ENCODE measurements around the gene SLC25A44. TPM values are rescaled to one million over a fixed set of nuclear protein-coding genes. Genes with fewer than 3 reads are reported as not detected.

The SLC25A44 gene
- total and polyA plus RNA-seq, 11 donors = 5.8 to 29.3 (median 20.5) TPM

DNA sequence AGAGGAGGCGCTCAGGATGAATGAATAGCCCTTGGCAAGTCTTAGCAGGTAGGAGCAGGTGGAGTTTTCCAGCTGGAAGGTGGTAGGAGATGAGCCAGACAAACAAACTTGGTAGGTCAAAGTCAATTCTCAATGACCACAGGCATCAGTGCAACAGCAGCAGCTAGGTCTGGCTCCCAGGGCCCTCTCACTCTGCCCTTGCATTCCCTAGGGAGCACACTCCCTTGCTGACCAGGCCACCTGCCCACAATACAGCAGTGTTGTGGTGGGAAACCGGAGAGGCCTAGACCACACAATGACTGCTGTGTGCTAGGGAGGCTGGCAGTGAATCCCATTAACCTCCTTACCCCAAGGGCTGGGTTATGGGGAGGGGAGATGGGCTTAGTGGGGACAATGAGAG, 67.0 kb downstream of the SLC25A44 start:
- intact Hi-C loops (cut with DNase I) = no loop called here
- H3K4me3 ChIP-seq = no peak overlapping the region
- DNase-seq (no peak), ATAC-seq (no peak)
- H3K27ac ChIP-seq = no peak overlapping the region
- H3K9me3 ChIP-seq = no peaks in the 10 kb centered on the region
- H3K36me3 ChIP-seq = peaks cover 0 to 100% (median 96%) of the 10 kb centered on the region in 9 donors
- H3K27me3 ChIP-seq = no peaks in the 10 kb centered on the region
- no peaks in the 10 kb centered on the region for H3K4me1 ChIP-seq
- WGBS, 4 donors = 78 to 100% (median 90%) methylated on average over 2 of the region's 2 CpGs
- no peak for TF ChIP-seq POLR2A (IDR thresholded peaks at IDR 0.05)
- TF ChIP-seq, protein P1, sequence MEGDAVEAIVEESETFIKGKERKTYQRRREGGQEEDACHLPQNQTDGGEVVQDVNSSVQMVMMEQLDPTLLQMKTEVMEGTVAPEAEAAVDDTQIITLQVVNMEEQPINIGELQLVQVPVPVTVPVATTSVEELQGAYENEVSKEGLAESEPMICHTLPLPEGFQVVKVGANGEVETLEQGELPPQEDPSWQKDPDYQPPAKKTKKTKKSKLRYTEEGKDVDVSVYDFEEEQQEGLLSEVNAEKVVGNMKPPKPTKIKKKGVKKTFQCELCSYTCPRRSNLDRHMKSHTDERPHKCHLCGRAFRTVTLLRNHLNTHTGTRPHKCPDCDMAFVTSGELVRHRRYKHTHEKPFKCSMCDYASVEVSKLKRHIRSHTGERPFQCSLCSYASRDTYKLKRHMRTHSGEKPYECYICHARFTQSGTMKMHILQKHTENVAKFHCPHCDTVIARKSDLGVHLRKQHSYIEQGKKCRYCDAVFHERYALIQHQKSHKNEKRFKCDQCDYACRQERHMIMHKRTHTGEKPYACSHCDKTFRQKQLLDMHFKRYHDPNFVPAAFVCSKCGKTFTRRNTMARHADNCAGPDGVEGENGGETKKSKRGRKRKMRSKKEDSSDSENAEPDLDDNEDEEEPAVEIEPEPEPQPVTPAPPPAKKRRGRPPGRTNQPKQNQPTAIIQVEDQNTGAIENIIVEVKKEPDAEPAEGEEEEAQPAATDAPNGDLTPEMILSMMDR (IDR thresholded peaks at IDR 0.05) = no peak

Other genes starting within 250 kb of the SLC25A44 start
- 10 to 100 TPM; 34.7 to 98.6 (median 61.6) TPM for gene ARHGEF2, start 215.6 kb upstream of the SLC25A44 start, total RNA-seq
- 10 to 100 TPM; 23.9 to 28.8 TPM for gene ARHGEF2, start 215.6 kb upstream of the SLC25A44 start, polyA plus RNA-seq
- 100 to 1,000 TPM in 4 of 9 donors, 10 to 100 TPM in 5; 67.7 to 174 (median 81.2) TPM for gene SSR2, start 173.2 kb upstream of the SLC25A44 start, total RNA-seq
- gene SSR2, start 173.2 kb upstream of the SLC25A44 start, polyA plus RNA-seq = 100 to 1,000 TPM in 1 of 2 donors, 10 to 100 TPM in 1; 63.9 to 282 TPM
- gene UBQLN4, start 140.3 kb upstream of the SLC25A44 start, total RNA-seq = 10 to 100 TPM; 21.0 to 34.1 (median 26.9) TPM
- gene UBQLN4, start 140.3 kb upstream of the SLC25A44 start, polyA plus RNA-seq = 10 to 100 TPM; 15.1 to 37.3 TPM
- gene LAMTOR2, start 139.3 kb upstream of the SLC25A44 start, total RNA-seq = 10 to 100 TPM; 51.5 to 83.2 (median 61.4) TPM
- 100 to 1,000 TPM in 1 of 2 donors, 10 to 100 TPM in 1; 88.6 to 106 TPM for gene LAMTOR2, start 139.3 kb upstream of the SLC25A44 start, polyA plus RNA-seq
- gene RAB25, start 132.9 kb upstream of the SLC25A44 start, total RNA-seq = not detected
- gene RAB25, start 132.9 kb upstream of the SLC25A44 start, polyA plus RNA-seq = under 1 TPM in 1 of 2 donors, not detected in 1; 0.38 TPM
- under 1 TPM; 0.12 to 0.53 (median 0.32) TPM for gene MEX3A, start 111.6 kb upstream of the SLC25A44 start, total RNA-seq
- under 1 TPM; 0.15 to 0.42 TPM for gene MEX3A, start 111.6 kb upstream of the SLC25A44 start, polyA plus RNA-seq
- 100 to 1,000 TPM; 223 to 396 (median 279) TPM for gene LMNA, start 79.4 kb upstream of the SLC25A44 start, total RNA-seq
- gene LMNA, start 79.4 kb upstream of the SLC25A44 start, polyA plus RNA-seq = 100 to 1,000 TPM; 257 to 272 TPM
- gene SEMA4A, start 40.5 kb upstream of the SLC25A44 start, total RNA-seq = 10 to 100 TPM in 1 of 9 donors, 1 to 10 TPM in 5, under 1 TPM in 3; 0.60 to 10.2 (median 1.6) TPM
- 1 to 10 TPM in 1 of 2 donors, under 1 TPM in 1; 0.90 to 1.8 TPM for gene SEMA4A, start 40.5 kb upstream of the SLC25A44 start, polyA plus RNA-seq
- 100 to 1,000 TPM in 1 of 9 donors, 10 to 100 TPM in 8; 57.8 to 116 (median 62.4) TPM for gene PMF1, start 18.9 kb downstream of the SLC25A44 start, total RNA-seq
- gene PMF1, start 18.9 kb downstream of the SLC25A44 start, polyA plus RNA-seq = 100 to 1,000 TPM; 104 to 122 TPM
- gene BGLAP, start 48.1 kb downstream of the SLC25A44 start, total RNA-seq = under 1 TPM in 6 of 9 donors, not detected in 3; 0.37 to 0.99 (median 0.65) TPM
- under 1 TPM; 0.32 to 0.57 TPM for gene BGLAP, start 48.1 kb downstream of the SLC25A44 start, polyA plus RNA-seq
- gene PAQR6, start 54.0 kb downstream of the SLC25A44 start, total RNA-seq = 1 to 10 TPM in 3 of 9 donors, under 1 TPM in 4, not detected in 2; 0.42 to 1.9 (median 0.92) TPM
- gene PAQR6, start 54.0 kb downstream of the SLC25A44 start, polyA plus RNA-seq = under 1 TPM; 0.26 to 0.61 TPM
- gene SMG5, start 88.7 kb downstream of the SLC25A44 start, total RNA-seq = 100 to 1,000 TPM in 1 of 9 donors, 10 to 100 TPM in 8; 60.6 to 104 (median 89.4) TPM
- 10 to 100 TPM; 56.3 to 94.3 TPM for gene SMG5, start 88.7 kb downstream of the SLC25A44 start, polyA plus RNA-seq
- gene TMEM79, start 90.2 kb downstream of the SLC25A44 start, total RNA-seq = 1 to 10 TPM in 7 of 9 donors, under 1 TPM in 2; 0.83 to 2.7 (median 1.3) TPM
- gene TMEM79, start 90.2 kb downstream of the SLC25A44 start, polyA plus RNA-seq = 1 to 10 TPM; 1.2 to 1.6 TPM
- gene GLMP, start 101.6 kb downstream of the SLC25A44 start, total RNA-seq = 10 to 100 TPM in 8 of 9 donors, 1 to 10 TPM in 1; 9.1 to 63.8 (median 16.7) TPM
- gene GLMP, start 101.6 kb downstream of the SLC25A44 start, polyA plus RNA-seq = 10 to 100 TPM; 12.8 to 14.4 TPM
- gene VHLL, start 105.2 kb downstream of the SLC25A44 start, total RNA-seq = not detected
- gene VHLL, start 105.2 kb downstream of the SLC25A44 start, polyA plus RNA-seq = not detected
- 100 to 1,000 TPM; 105 to 152 (median 143) TPM for gene CCT3, start 144.2 kb downstream of the SLC25A44 start, total RNA-seq
- 100 to 1,000 TPM in 1 of 2 donors, 10 to 100 TPM in 1; 83.1 to 246 TPM for gene CCT3, start 144.2 kb downstream of the SLC25A44 start, polyA plus RNA-seq
- gene TSACC, start 144.4 kb downstream of the SLC25A44 start, total RNA-seq = under 1 TPM in 2 of 9 donors, not detected in 7; 0.36 to 0.81 TPM
- gene TSACC, start 144.4 kb downstream of the SLC25A44 start, polyA plus RNA-seq = not detected
- gene RHBG, start 175.1 kb downstream of the SLC25A44 start, total RNA-seq = under 1 TPM in 1 of 9 donors, not detected in 8; 0.29 TPM
- not detected for gene RHBG, start 175.1 kb downstream of the SLC25A44 start, polyA plus RNA-seq

Measured in heart left ventricle (tissue), 16 donors.